Brain microvascular endothelial cell (primary cell): ENCODE results near the gene TRIM36.

Experiments used
- DNase-seq: peaks from one replicate; pipeline ENCODE4 v3.0.0-alpha.2; 2020
- H3K27ac ChIP-seq: fragments of 250-450 bp; sonication (Bioruptor Pico); 2 replicates; pipeline ENCODE4 v1.5.1; 2020; ENCODE audit warnings: mild to moderate bottlenecking, moderate library complexity
- H3K27me3 ChIP-seq: fragments of 250-450 bp; sonication (Bioruptor Pico); replicated peaks from 2 replicates; pipeline ENCODE4 v1.5.1; 2020; ENCODE audit warnings: mild to moderate bottlenecking
- H3K36me3 ChIP-seq: fragments of 250-450 bp; sonication (Bioruptor Pico); replicated peaks from 2 replicates; pipeline ENCODE4 v1.5.1; 2020; ENCODE audit warnings: mild to moderate bottlenecking
- H3K4me3 ChIP-seq: 2 replicates; pipeline ENCODE4 v1.5.1; 2011; ENCODE audit warnings: low read depth, mild to moderate bottlenecking, control low read depth, low read length, moderate library complexity
- in situ Hi-C: cut with HindIII; loops from 2 replicates; pipeline ENCODE4 v1.10.0; 2017; ENCODE audit warnings: low sequenced_read_pairs, low pct_ligation_motif_present
- TF ChIP-seq, protein P1 (sequence below): IDR thresholded peaks from 2 replicates; pipeline ENCODE4 v1.5.1; 2011; ENCODE audit warnings: low read depth, mild to moderate bottlenecking, moderate library complexity, low read length, control low read depth, inconsistent platforms; ENCODE audit errors: missing control alignments

TRIM36 gene

GRCh38 chr5:115193295-115193694 lies 23.6 kb upstream of the TRIM36 start:
- in situ Hi-C loops, result no loop called here
- H3K27me3 ChIP-seq, result no peaks in the 10 kb centered on the region
- TF ChIP-seq, protein P1, sequence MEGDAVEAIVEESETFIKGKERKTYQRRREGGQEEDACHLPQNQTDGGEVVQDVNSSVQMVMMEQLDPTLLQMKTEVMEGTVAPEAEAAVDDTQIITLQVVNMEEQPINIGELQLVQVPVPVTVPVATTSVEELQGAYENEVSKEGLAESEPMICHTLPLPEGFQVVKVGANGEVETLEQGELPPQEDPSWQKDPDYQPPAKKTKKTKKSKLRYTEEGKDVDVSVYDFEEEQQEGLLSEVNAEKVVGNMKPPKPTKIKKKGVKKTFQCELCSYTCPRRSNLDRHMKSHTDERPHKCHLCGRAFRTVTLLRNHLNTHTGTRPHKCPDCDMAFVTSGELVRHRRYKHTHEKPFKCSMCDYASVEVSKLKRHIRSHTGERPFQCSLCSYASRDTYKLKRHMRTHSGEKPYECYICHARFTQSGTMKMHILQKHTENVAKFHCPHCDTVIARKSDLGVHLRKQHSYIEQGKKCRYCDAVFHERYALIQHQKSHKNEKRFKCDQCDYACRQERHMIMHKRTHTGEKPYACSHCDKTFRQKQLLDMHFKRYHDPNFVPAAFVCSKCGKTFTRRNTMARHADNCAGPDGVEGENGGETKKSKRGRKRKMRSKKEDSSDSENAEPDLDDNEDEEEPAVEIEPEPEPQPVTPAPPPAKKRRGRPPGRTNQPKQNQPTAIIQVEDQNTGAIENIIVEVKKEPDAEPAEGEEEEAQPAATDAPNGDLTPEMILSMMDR, result no peak
- no peak for DNase-seq
- H3K27ac ChIP-seq, result no peak overlapping the region
- no peaks in the 10 kb centered on the region for H3K36me3 ChIP-seq
- H3K4me3 ChIP-seq, result no peak overlapping the region

DNA sequence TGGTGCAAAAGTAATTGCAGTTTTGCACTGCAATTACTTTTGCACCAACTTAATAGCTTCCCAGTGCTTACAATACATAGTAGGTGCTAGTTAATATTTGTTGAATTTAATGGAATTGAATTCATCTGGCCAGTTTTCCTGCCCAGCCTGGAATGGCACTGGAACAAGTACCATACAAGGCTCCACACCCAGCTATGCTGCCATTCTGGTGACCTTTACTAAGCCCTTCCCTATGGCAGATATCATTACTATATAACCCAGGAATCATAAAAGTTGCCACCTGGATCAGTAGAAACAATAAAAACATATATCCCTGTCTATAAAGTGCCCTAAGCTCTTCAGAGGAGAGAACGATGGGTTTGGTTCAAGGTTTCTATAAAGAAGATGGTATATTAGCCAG lies 22.4 kb upstream of the TRIM36 start:
- in situ Hi-C loops, result no loop called here

GRCh38 chr5:115191474-115192031 lies 21.8 kb upstream of the TRIM36 start:
- H3K27ac ChIP-seq, result no peak overlapping the region
- H3K36me3 ChIP-seq, result no peaks in the 10 kb centered on the region
- in situ Hi-C loops, result no loop called here

More for the DNA sequence above, 22.4 kb upstream of the TRIM36 start:
- Histone ChIP-seq H3K27me3 (no peaks in the 10 kb centered on the region), H3K4me3 (no peak overlapping the region), H3K27ac (no peak overlapping the region), H3K36me3 (no peaks in the 10 kb centered on the region)
- no peak for DNase-seq
- TF ChIP-seq, protein P1, result no peak

GRCh38 chr5:115190388-115190787 lies 20.7 kb upstream of the TRIM36 start:
- in situ Hi-C loops, result no loop called here
- Histone ChIP-seq H3K27ac (no peak overlapping the region), H3K27me3 (no peaks in the 10 kb centered on the region), H3K4me3 (no peak overlapping the region), H3K36me3 (no peaks in the 10 kb centered on the region)
- TF ChIP-seq, protein P1, result no peak
- DNase-seq, result no peak

More at GRCh38 chr5:115191474-115192031, 21.8 kb upstream of the TRIM36 start:
- TF ChIP-seq, protein P1, result no peak
- Histone ChIP-seq H3K4me3 (no peak overlapping the region), H3K27me3 (no peaks in the 10 kb centered on the region)
- DNase-seq, result no peak

GRCh38 chr5:115189866-115190265 lies 20.2 kb upstream of the TRIM36 start:
- in situ Hi-C loops, result no loop called here
- TF ChIP-seq, protein P1, result no peak
- no peaks in the 10 kb centered on the region for H3K27me3 ChIP-seq

DNA sequence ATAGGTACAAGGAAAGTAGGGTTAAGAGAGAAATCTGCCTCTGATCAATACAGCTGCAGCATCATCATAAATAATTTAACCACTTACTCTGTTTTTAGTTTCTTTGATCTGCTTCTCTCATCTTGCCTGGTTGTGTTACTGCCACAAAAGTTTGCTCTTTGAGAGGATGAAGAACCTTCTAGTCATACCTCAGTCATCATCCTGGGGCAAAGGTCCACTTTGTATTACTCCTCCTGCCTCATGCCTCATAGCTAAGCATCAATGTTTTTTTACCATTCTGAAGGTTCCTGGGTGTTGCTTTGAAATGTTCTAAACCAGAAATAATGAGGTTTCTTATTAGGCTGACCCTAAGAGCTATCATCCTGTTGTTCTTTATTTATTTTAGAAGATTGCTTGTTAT lies 17.1 kb upstream of the TRIM36 start:
- Histone ChIP-seq H3K27ac (no peak overlapping the region), H3K36me3 (no peaks in the 10 kb centered on the region), H3K27me3 (peaks cover 2% of the 10 kb centered on the region), H3K4me3 (no peak overlapping the region)
- in situ Hi-C loops, result no loop called here
- no peak for DNase-seq
- TF ChIP-seq, protein P1, result no peak

More at GRCh38 chr5:115189866-115190265, 20.2 kb upstream of the TRIM36 start:
- Histone ChIP-seq H3K27ac (no peak overlapping the region), H3K4me3 (no peak overlapping the region), H3K36me3 (no peaks in the 10 kb centered on the region)
- DNase-seq, result no peak
